NK-92 (cell line): ENCODE data around the gene TSTD2.
"Not testable (repeated sequence)": the region's sequence is repeated elsewhere in the genome, so short reads cannot be mapped to it uniquely, and the experiment has no call there.

Experiments used
- DNase-seq: peaks from one replicate; lab custom pipeline; 2025; ENCODE audit not compliant: unreplicated experiment; lab: John Stamatoyannopoulos, UW

Gene TSTD2

GRCh38 chr9:97593960-97594359 lies 39.2 kb downstream of the TSTD2 start:
- no peak for DNase-seq

- no peak for DNase-seq
These were observed 41.0 kb downstream of the TSTD2 start for GRCh38 chr9:97592126-97592525.

- DNase-seq, result no peak
These were observed 41.6 kb downstream of the TSTD2 start for GRCh38 chr9:97591535-97591934.

GRCh38 chr9:97586909-97587308 lies 46.3 kb downstream of the TSTD2 start:
- not testable (repeated sequence) for DNase-seq

- DNase-seq, result not testable (repeated sequence)
These were observed 48.4 kb downstream of the TSTD2 start for GRCh38 chr9:97584778-97585177.

- DNase-seq, result not testable (repeated sequence)
These were observed 51.6 kb downstream of the TSTD2 start for GRCh38 chr9:97581590-97581989.

GRCh38 chr9:97579914-97580313 lies 53.3 kb downstream of the TSTD2 start:
- DNase-seq, result no peak

GRCh38 chr9:97578846-97579245 lies 54.3 kb downstream of the TSTD2 start:
- no peak for DNase-seq

GRCh38 chr9:97577051-97577450 lies 56.1 kb downstream of the TSTD2 start:
- DNase-seq, result no peak

GRCh38 chr9:97575673-97576200 lies 57.4 kb downstream of the TSTD2 start:
- no peak for DNase-seq

GRCh38 chr9:97574921-97575672 lies 58.1 kb downstream of the TSTD2 start:
- not testable (repeated sequence) for DNase-seq

GRCh38 chr9:97574101-97574571 lies 59.0 kb downstream of the TSTD2 start:
- not testable (repeated sequence) for DNase-seq

GRCh38 chr9:97573482-97574073 lies 59.6 kb downstream of the TSTD2 start:
- DNase-seq, result no peak

- DNase-seq, result no peak
These were observed 60.2 kb downstream of the TSTD2 start for GRCh38 chr9:97572892-97573365.

GRCh38 chr9:97572196-97572891 lies 60.8 kb downstream of the TSTD2 start:
- DNase-seq, result no peak

GRCh38 chr9:97571664-97572063 lies 61.5 kb downstream of the TSTD2 start:
- DNase-seq, result no peak

GRCh38 chr9:97570899-97571298 lies 62.3 kb downstream of the TSTD2 start:
- DNase-seq, result no peak

- DNase-seq, result no peak
These were observed 64.5 kb downstream of the TSTD2 start for GRCh38 chr9:97568461-97569275.

GRCh38 chr9:97567894-97568202 lies 65.3 kb downstream of the TSTD2 start:
- no peak for DNase-seq

- DNase-seq, result no peak
These were observed 65.8 kb downstream of the TSTD2 start for GRCh38 chr9:97567182-97567893.
